Gastrocnemius medialis (tissue), 4 donors: ENCODE results near the gene LMX1B. TPM values are rescaled to one million over a fixed set of nuclear protein-coding genes. Genes with fewer than 3 reads are reported as not detected.

Experiments
- ATAC-seq, 2 donors: fragments of 150-250 bp; one replicate each; pipeline ENCODE4 v1.9.1; 2016
- DNase-seq, 2 donors: peaks; one replicate each; pipeline ENCODE4 v3.0.0-alpha.2; 2019
- H3K27ac ChIP-seq, 4 donors: fragments of 200-600 bp; sonication (generic); 1 replicate in 1 of 4; 2 replicates in 3 of 4; pipeline ENCODE4 v1.5.1; 2016 to 2018; ENCODE audit warnings: mild to moderate bottlenecking in 2 of 4, moderate library complexity in 1 of 4
- H3K27me3 ChIP-seq, 3 donors: fragments of 200-600 bp; sonication (generic) in 2 of 3; 1 replicate in 1 of 3; 2 replicates in 2 of 3; pipeline versions ENCODE4 v1.5.1 to v1.6.0; 2016 to 2019; ENCODE audit warnings: mild to moderate bottlenecking in 1 of 3, moderate library complexity in 1 of 3
- H3K36me3 ChIP-seq, 2 donors: fragments of 200-600 bp; sonication (generic) in 1 of 2; one replicate each; pipeline ENCODE4 v1.5.1; 2017 to 2018
- H3K4me1 ChIP-seq, 2 donors: fragments of 200-600 bp; sonication (generic) in 1 of 2; one replicate each; pipeline ENCODE4 v1.5.1; 2016 to 2017; ENCODE audit warnings: mild to moderate bottlenecking in 2 of 2
- H3K4me3 ChIP-seq, 4 donors: fragments of 200-600 bp; sonication (generic) in 3 of 4; 1 replicate in 1 of 4; 2 replicates in 3 of 4; pipeline ENCODE4 v1.5.1; 2016 to 2019; ENCODE audit warnings: mild to moderate bottlenecking in 2 of 4
- H3K9me3 ChIP-seq, 3 donors: fragments of 200-600 bp; sonication (generic) in 2 of 3; 1 replicate in 1 of 3; 2 replicates in 2 of 3; pipeline ENCODE4 v1.5.1; 2016 to 2019
- CTCF ChIP-seq, 5 experiments: fragments of 450-650 bp in 3 of 5; fragments of 200-600 bp in 2 of 5; sonication (generic) in 2 of 5; IDR thresholded peaks in 4 of 5; conservative IDR thresholded peaks in 1 of 5; 1 replicate in 4 of 5; 2 replicates in 1 of 5; pipeline ENCODE4 v1.5.1; 2016 to 2019; ENCODE audit warnings: antibody characterized with exemption in 5 of 5, mild to moderate bottlenecking in 3 of 5, moderate library complexity in 3 of 5
- POLR2A ChIP-seq, 2 donors: fragments of 450-650 bp; IDR thresholded peaks; one replicate each; pipeline ENCODE4 v1.6.1; 2017; ENCODE audit warnings: antibody characterized with exemption in 2 of 2, mild to moderate bottlenecking in 2 of 2, moderate library complexity in 2 of 2
- in situ Hi-C, 4 donors: fragments of 200-750 bp; cut with MboI; loops; one replicate each; pipeline versions ENCODE4 v1.15.0 to v1.8.0; 2017; ENCODE audit warnings: low sequenced_read_pairs in 4 of 4
- intact Hi-C: fragments of 100-400 bp; cut with DNase I; formaldehyde crosslinking; loops from one replicate; pipeline ENCODE4 v1.15.1; 2023; ENCODE audit warnings: low total_unique reads
- total RNA-seq, 4 donors: library from RNA; depleted of rRNA; stranded (reverse); fragments of >200 nt; gene quantifications; one replicate each; pipeline versions ENCODE4 v1.1.0 to v1.2.3, GENCODE V29; 2016

The LMX1B gene
- total RNA-seq, 4 donors from 2014 or later, result 0.31 to 0.46 (median 0.35) TPM; not detected in 1

DNA sequence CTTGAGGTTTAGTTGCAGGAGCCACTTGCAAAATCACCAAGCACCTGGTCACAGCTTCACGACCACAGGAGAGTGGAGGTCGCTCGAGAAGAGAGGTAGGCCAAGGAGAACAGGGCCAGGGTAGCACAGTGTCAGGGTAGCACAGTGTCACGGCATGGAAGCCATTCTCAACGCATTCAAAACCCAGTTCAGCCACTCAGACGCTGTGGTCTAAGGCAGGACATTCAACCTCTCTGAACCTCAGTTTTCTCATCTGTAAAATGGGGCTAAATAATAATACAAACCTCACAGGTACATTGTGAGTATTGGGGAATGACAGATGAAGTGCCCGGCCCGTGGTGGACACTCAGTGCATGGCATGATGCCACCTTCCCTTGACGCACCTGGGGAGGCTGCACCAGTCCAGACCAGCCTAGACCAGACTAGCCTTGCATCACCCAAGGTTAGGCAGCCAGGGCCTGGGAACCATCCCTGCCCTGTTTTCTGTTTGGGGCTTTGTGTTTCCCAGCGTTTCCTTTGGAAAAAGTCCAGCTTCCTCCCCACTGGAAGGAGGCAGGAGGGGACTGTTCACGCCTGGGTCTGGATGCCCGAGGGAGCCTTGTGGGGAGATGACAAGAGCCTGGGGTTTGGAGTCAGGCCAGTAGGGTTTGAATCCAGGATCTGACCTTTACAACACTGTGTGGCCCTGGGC, 7.8 kb upstream of the LMX1B start:
- Histone ChIP-seq H3K9me3 (no peaks in the 10 kb centered on the region), H3K27me3 (peaks cover 17 to 31% (median 22%) of the 10 kb centered on the region in 3 donors), H3K4me3 (no peak overlapping the region), H3K4me1 (no peaks in the 10 kb centered on the region), H3K36me3 (no peaks in the 10 kb centered on the region), H3K27ac (no peak overlapping the region)
- ATAC-seq (no peak), DNase-seq (no peak)
- in situ Hi-C loops, result no loop called here
- intact Hi-C loops, result no loop called here
- TF ChIP-seq POLR2A (IDR thresholded peaks at IDR 0.05) (no peak), CTCF (IDR thresholded peaks at IDR 0.05 in 4 of 5, conservative IDR thresholded peaks at IDR 0.05 in 1 of 5) (no peak)

DNA sequence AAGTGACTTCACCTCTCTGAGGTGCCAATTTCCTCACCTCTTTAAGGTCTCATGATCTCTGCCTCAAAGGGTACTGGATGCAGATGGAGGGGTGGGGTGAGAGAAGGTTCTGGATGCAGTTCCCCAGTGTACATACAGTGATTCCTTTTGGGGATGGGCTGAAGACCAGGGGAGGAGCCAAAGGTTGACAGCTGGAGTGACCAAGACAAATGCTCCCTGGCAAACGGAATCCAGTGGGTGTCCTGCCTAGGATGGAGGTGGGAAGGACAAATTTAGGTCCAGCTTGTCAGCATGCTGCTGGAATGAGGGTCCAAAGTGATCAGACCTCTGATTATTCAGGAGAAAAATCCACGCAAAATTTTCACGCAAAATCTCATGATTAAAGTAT, 7.3 kb upstream of the LMX1B start:
- Histone ChIP-seq H3K27ac (no peak overlapping the region), H3K36me3 (no peaks in the 10 kb centered on the region), H3K27me3 (peaks cover 19 to 36% (median 27%) of the 10 kb centered on the region in 3 donors), H3K4me1 (peaks cover 0 to 1% of the 10 kb centered on the region in 2 donors), H3K4me3 (no peak overlapping the region), H3K9me3 (no peaks in the 10 kb centered on the region)
- DNase-seq (no peak), ATAC-seq (no peak)
- TF ChIP-seq CTCF (IDR thresholded peaks at IDR 0.05 in 4 of 5, conservative IDR thresholded peaks at IDR 0.05 in 1 of 5), result no peak
- TF ChIP-seq POLR2A (IDR thresholded peaks at IDR 0.05), result no peak
- intact Hi-C loops, result no loop called here
- in situ Hi-C loops, result no loop called here

GRCh38 chr9:126607086-126607485, 6.6 kb upstream of the LMX1B start:
- DNase-seq (no peak), ATAC-seq (no peak)
- in situ Hi-C loops (no loop called here), intact Hi-C loops (no loop called here)
- Histone ChIP-seq H3K36me3 (no peaks in the 10 kb centered on the region), H3K27ac (no peak overlapping the region), H3K4me1 (peaks cover 0 to 8% of the 10 kb centered on the region in 2 donors), H3K4me3 (no peak overlapping the region), H3K27me3 (peaks cover 25 to 41% (median 32%) of the 10 kb centered on the region in 3 donors), H3K9me3 (no peaks in the 10 kb centered on the region)
- TF ChIP-seq CTCF (IDR thresholded peaks at IDR 0.05 in 4 of 5, conservative IDR thresholded peaks at IDR 0.05 in 1 of 5) (no peak), POLR2A (IDR thresholded peaks at IDR 0.05) (no peak)

DNA sequence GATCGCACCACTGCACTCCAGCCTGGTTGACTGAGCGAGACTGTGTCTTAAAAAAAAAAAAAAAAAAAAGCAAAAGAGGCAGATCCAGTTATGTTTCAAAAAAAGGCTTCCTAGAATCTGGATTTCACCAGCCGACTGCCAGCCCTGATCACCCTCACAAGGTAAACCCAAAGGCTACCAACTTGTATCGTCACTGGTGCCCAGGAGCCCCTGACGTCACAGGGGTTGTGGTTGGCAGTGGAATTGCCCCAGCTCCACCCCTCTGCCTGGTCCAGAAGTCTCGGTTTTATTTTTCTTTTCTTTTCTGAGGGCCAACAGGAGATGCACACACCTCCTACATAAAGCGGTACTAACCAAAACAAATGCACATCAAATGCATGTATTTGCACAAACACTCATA, 6.0 kb upstream of the LMX1B start:
- Histone ChIP-seq H3K9me3 (no peaks in the 10 kb centered on the region), H3K4me3 (no peak overlapping the region), H3K27ac (no peak overlapping the region), H3K36me3 (no peaks in the 10 kb centered on the region), H3K4me1 (peaks cover 3 to 11% of the 10 kb centered on the region in 2 donors), H3K27me3 (peaks cover 30 to 48% (median 38%) of the 10 kb centered on the region in 3 donors)
- no peak for TF ChIP-seq POLR2A (IDR thresholded peaks at IDR 0.05)
- no peak for ATAC-seq
- in situ Hi-C loops, result no loop called here
- no peak for DNase-seq
- intact Hi-C loops, result no loop called here

DNA sequence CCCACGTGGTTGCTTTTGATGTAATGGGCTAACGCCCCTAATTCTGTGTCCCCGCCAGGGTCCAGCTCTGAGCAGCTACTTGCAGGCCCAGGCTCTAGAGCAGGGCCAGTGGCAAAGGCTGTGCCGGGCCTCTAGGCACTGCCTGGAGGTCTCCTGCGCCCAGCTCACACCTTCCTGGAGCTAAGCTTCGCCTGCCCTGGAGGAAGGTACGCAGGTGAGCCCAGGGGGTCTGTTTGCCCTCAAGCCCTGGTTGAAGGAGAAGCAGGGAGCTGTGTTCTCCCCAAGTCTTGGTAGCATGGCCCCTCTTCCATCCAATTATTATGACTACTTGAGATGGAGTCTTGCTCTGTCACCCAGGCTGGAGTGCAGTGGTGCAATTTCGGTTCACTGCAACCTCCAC, 5.2 kb upstream of the LMX1B start:
- Histone ChIP-seq H3K27ac (no peak overlapping the region), H3K9me3 (no peaks in the 10 kb centered on the region), H3K36me3 (no peaks in the 10 kb centered on the region), H3K27me3 (peaks cover 37 to 55% (median 45%) of the 10 kb centered on the region in 3 donors), H3K4me3 (no peak overlapping the region), H3K4me1 (peaks cover 9 to 16% of the 10 kb centered on the region in 2 donors)
- TF ChIP-seq CTCF (IDR thresholded peaks at IDR 0.05 in 4 of 5, conservative IDR thresholded peaks at IDR 0.05 in 1 of 5), result no peak
- no peak for TF ChIP-seq POLR2A (IDR thresholded peaks at IDR 0.05)
- no peak for DNase-seq
- intact Hi-C loops (no loop called here), in situ Hi-C loops (no loop called here)
- ATAC-seq, result no peak
